Gastroesophageal sphincter (tissue), 4 donors: ENCODE measurements around the gene PPARA. TPM values are rescaled to one million over a fixed set of nuclear protein-coding genes. Genes with fewer than 3 reads are reported as not detected.

Source experiments
- ATAC-seq: fragments of 150-250 bp; one replicate; pipeline ENCODE4 v1.9.1; 2016; ENCODE audit warnings: mild to moderate bottlenecking, moderate library complexity
- H3K27ac ChIP-seq, 4 donors: fragments of 200-600 bp; sonication (generic) in 3 of 4; 1 replicate in 3 of 4; 2 replicates in 1 of 4; pipeline ENCODE4 v1.5.1; 2016 to 2019
- H3K27me3 ChIP-seq: fragments of 200-600 bp; sonication (generic); one replicate; pipeline ENCODE4 v1.5.1; 2019
- H3K36me3 ChIP-seq, 2 donors: fragments of 200-600 bp; sonication (generic); one replicate each; pipeline ENCODE4 v1.5.1; 2019; ENCODE audit warnings: control low read depth in 1 of 2
- H3K4me1 ChIP-seq, 3 donors: fragments of 200-600 bp; sonication (generic); 1 replicate in 2 of 3; 2 replicates in 1 of 3; pipeline ENCODE4 v1.5.1; 2016 to 2019; ENCODE audit warnings: control low read depth in 2 of 3
- H3K4me3 ChIP-seq, 2 donors: fragments of 200-600 bp; sonication (generic); one replicate each; pipeline ENCODE4 v1.5.1; 2019; ENCODE audit warnings: mild to moderate bottlenecking in 1 of 2, moderate library complexity in 1 of 2
- H3K9me3 ChIP-seq, 3 donors: fragments of 200-600 bp; sonication (generic); one replicate each; pipeline ENCODE4 v1.5.1; 2017 to 2019; ENCODE audit warnings: control low read depth in 2 of 3
- CTCF ChIP-seq, 4 experiments: fragments of 200-600 bp in 2 of 4; fragments of 450-650 bp in 2 of 4; sonication (generic) in 1 of 4; IDR thresholded peaks; one replicate each; pipeline ENCODE4 v1.5.1; 2017 to 2019; ENCODE audit warnings: antibody characterized with exemption in 4 of 4, mild to moderate bottlenecking in 2 of 4, moderate library complexity in 2 of 4
- EP300 ChIP-seq: sonication (generic); formaldehyde crosslinking; IDR thresholded peaks from one replicate; pipeline ENCODE4 v1.6.1; 2017; ENCODE audit warnings: antibody characterized with exemption, mild to moderate bottlenecking
- POLR2A ChIP-seq, 2 donors: fragments of 450-650 bp; IDR thresholded peaks; one replicate each; pipeline ENCODE4 v1.6.1; 2017; ENCODE audit warnings: antibody characterized with exemption in 2 of 2, mild to moderate bottlenecking in 2 of 2, moderate library complexity in 1 of 2
- POLR2AphosphoS5 ChIP-seq: sonication (generic); formaldehyde crosslinking; IDR thresholded peaks from one replicate; pipeline ENCODE4 v1.6.1; 2017; ENCODE audit warnings: antibody characterized with exemption
- WGBS, 2 donors: methylation state at CpG; one replicate each; pipeline ENCODE4 v1.1.5; 2018; ENCODE audit warnings: low coverage in 1 of 2; 5-methylcytosine and 5-hydroxymethylcytosine counted together
- total RNA-seq, 4 donors: library from RNA; depleted of rRNA; stranded (reverse); fragments of >200 nt; gene quantifications; one replicate each; pipeline ENCODE4 v1.1.0, GENCODE V29; 2016

The PPARA gene
- total RNA-seq, 4 donors from 2014 or later, result 19.5 to 28.5 (median 26.9) TPM

DNA sequence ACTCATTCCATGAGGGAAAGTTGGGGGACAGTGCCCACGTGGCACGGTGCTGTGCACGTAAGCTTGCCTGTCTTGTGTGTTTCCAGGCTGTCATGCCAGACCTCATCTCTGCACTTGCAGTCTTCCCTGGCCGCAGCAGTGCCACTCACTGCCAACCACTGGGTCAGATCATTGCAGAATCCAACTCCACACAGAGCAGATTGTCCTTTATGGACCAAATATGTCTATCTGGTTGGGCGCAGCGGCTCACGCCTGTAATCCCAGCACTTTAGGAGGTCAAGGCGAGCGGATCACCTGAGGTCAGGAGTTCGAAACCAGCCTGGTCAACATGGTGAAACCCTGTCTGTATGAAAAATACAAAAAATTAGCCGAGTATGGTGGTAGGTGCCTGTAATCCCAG is 4.4 kb upstream of the PPARA start:
- 73 to 76% methylated on average over 4 of the region's 11 CpGs for WGBS, 2 donors
- H3K36me3 ChIP-seq, result no peaks in the 10 kb centered on the region
- TF ChIP-seq EP300 (no peak), POLR2A (IDR thresholded peaks at IDR 0.05) (no peak), CTCF (IDR thresholded peaks at IDR 0.05) (no peak), POLR2AphosphoS5 (no peak)
- no peaks in the 10 kb centered on the region for H3K27me3 ChIP-seq
- peaks cover 0 to 13% (median 8%) of the 10 kb centered on the region in 3 donors for H3K4me1 ChIP-seq
- no peaks in the 10 kb centered on the region for H3K9me3 ChIP-seq
- H3K4me3 ChIP-seq, result no peak overlapping the region
- H3K27ac ChIP-seq, result no peak overlapping the region
- no peak for ATAC-seq

- no peak overlapping the region for H3K4me3 ChIP-seq
- peaks cover 0 to 15% (median 10%) of the 10 kb centered on the region in 3 donors for H3K4me1 ChIP-seq
- TF ChIP-seq CTCF (IDR thresholded peaks at IDR 0.05) (no peak), EP300 (no peak), POLR2AphosphoS5 (no peak)
- no peaks in the 10 kb centered on the region for H3K9me3 ChIP-seq
- ATAC-seq, result no peak
- no peak overlapping the region for H3K27ac ChIP-seq
- H3K36me3 ChIP-seq, result no peaks in the 10 kb centered on the region
- 77 to 80% methylated on average over 3 to 4 of the region's 4 CpGs for WGBS, 2 donors
- no peaks in the 10 kb centered on the region for H3K27me3 ChIP-seq
Observed at GRCh38 chr22:46146329-46146728, 4.0 kb upstream of the PPARA start.

GRCh38 chr22:46147061-46147460 is 3.3 kb upstream of the PPARA start:
- Histone ChIP-seq H3K9me3 (no peaks in the 10 kb centered on the region), H3K27me3 (no peaks in the 10 kb centered on the region), H3K4me3 (no peak overlapping the region), H3K27ac (no peak overlapping the region), H3K36me3 (no peaks in the 10 kb centered on the region), H3K4me1 (peaks cover 0 to 23% (median 17%) of the 10 kb centered on the region in 3 donors)
- TF ChIP-seq EP300 (no peak), POLR2A (IDR thresholded peaks at IDR 0.05) (no peak), CTCF (IDR thresholded peaks at IDR 0.05) (no peak), POLR2AphosphoS5 (no peak)
- WGBS, 2 donors, result no CpG with 5 or more reads among the region's 7 CpGs
- ATAC-seq, result no peak

DNA sequence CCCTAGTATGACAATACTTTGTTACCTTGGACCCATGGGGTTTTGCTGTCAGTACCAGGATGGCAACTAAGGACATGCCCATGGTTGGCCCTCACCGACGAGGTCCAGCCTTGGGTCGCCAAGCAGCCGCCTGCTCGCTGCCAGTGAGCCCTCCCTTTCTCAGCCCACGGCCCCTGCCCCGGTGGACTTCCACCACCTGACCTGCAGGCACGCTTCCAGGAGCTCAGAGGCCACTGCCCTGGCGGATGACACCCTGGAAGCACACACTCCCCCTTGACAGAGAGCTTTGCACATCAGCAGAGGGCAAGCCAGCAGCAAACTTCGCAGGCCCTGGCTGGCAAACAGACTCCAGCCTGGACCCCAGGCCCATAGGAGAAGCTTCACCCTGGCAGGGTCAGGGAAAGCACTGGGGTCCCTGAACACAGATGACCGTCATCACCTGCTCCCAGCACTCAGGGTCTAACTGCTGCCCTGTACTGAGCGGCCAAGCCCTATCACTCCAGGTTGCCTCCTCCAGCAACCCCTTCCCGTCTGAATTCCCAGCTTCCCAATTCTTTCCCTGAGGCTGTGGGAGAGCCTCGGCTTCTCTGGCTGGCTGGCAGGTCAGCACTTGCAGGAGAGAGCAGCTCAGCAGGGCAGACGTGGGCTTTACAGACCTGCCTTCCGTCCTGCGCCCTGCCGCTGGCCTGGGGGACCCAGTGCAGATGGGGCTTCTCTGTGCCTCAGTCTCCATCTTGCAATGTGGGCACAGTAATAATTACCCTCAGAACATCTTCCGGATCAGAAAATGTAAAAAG is 2.7 kb upstream of the PPARA start:
- H3K36me3 ChIP-seq, result peaks cover 0 to 3% of the 10 kb centered on the region in 2 donors
- peak overlapping the region in 3 of 4 donors; percentile 43 to 97 (median 88) for H3K27ac ChIP-seq
- H3K9me3 ChIP-seq, result no peaks in the 10 kb centered on the region
- no peak for TF ChIP-seq POLR2A (IDR thresholded peaks at IDR 0.05)
- no peak for TF ChIP-seq POLR2AphosphoS5
- TF ChIP-seq CTCF (IDR thresholded peaks at IDR 0.05), result no peak
- TF ChIP-seq EP300, result no peak
- ATAC-seq, result no peak
- no peaks in the 10 kb centered on the region for H3K27me3 ChIP-seq
- no peak overlapping the region for H3K4me3 ChIP-seq
- H3K4me1 ChIP-seq, result peaks cover 0 to 29% (median 21%) of the 10 kb centered on the region in 3 donors
- WGBS, 2 donors, result 20% methylated on average over 4 of the region's 19 CpGs; no CpG with 5 or more reads in 1 of the 2 donors

DNA sequence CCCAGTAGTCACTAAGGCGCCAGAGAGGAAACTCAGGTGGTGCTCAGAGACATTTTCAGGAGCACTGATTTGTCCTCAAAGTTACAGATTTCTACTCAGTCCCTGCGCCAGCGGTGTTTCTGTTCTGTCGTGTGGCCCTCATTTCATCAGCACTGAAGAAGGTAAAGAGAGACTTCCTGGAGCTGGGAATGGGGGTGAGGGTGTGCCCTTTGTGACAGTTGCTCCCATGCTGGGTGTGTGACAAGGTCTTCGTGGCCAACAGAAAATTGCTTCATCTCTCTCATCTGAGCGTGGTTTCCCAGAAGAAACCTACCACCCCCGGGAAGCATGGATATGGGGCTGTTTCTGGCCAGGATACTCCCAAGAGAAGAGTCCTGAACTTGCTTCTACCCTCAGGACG is 2.0 kb upstream of the PPARA start:
- Histone ChIP-seq H3K9me3 (no peaks in the 10 kb centered on the region), H3K36me3 (peaks cover 0 to 8% of the 10 kb centered on the region in 2 donors), H3K4me3 (no peak overlapping the region), H3K27me3 (no peaks in the 10 kb centered on the region), H3K4me1 (peaks cover 0 to 34% (median 21%) of the 10 kb centered on the region in 3 donors), H3K27ac (peak overlapping the region in 3 of 4 donors; percentile 80 to 97 (median 88))
- 56 to 57% methylated on average over 4 to 5 of the region's 8 CpGs for WGBS, 2 donors
- no peak for ATAC-seq
- TF ChIP-seq EP300 (no peak), POLR2AphosphoS5 (no peak), POLR2A (IDR thresholded peaks at IDR 0.05) (no peak), CTCF (IDR thresholded peaks at IDR 0.05) (no peak)
